ENCODE data around the gene ADAM8. TPM values are rescaled to one million over a fixed set of nuclear protein-coding genes. Genes with fewer than 3 reads are reported as not detected.

ADAM8 gene
- total and polyA plus RNA-seq, 2 of the 4 experiments (the other 2 are of a cell fraction), result under 0.01 to 0.74 TPM

DNA sequence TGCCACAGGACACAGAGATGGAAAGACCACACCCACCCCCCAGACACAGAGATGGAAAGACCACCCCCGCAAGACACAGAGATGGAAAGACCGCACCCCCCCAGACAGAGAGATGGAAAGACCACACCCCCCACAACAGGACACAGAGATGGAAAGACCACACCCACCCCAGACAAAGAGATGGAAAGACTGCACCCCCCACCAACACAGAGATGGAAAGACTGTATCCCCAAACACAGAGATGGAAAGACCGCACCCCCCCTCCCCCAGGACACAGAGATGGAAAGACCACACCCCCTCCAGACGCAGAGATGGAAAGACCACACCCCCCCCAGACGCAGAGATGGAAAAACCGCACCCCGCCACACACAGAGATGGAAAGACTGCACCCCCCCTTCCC is 40.1 kb upstream of the ADAM8 start:
- Histone ChIP-seq H3K14ac (replicated peaks; ENCODE audit: low read depth, low read length) (no peak overlapping the region), H3K9me1 (ENCODE audit: insufficient read depth, low read length) (peaks cover 3% of the 10 kb centered on the region; the same call in 1 of the 2 replicates), H3K79me1 (ENCODE audit: low read depth in 1 of 2, low read length in 2 of 2) (no peaks in the 10 kb centered on the region), H2AK9ac (replicated peaks; ENCODE audit: low read depth, low read length, poor library complexity) (no peak overlapping the region), H4K8ac (ENCODE audit: low read depth in 2 of 2, low read length in 2 of 2) (no peak overlapping the region), H3K4me2 (ENCODE audit: low read depth, low read length) (no peak overlapping the region), H2BK5ac (ENCODE audit: low read depth, low read length, poor library complexity, severe bottlenecking) (no peak overlapping the region), H3K4me3 (ENCODE audit: insufficient read depth, low read depth, low read length) (no peak overlapping the region), H3K4me1 (ENCODE audit: control insufficient read depth, insufficient read depth, low read length) (no peaks in the 10 kb centered on the region), H3K36me3 (ENCODE audit: control insufficient read depth, insufficient read depth, low read length) (peaks cover 8% of the 10 kb centered on the region; the same call in 1 of the 2 replicates), H3K4ac (ENCODE audit: low read depth, low read length) (no peak overlapping the region), H4K20me1 (ENCODE audit: insufficient read depth, low read length) (no peaks in the 10 kb centered on the region), H3K56ac (ENCODE audit: extremely low read depth, insufficient read depth, low read length) (no peak overlapping the region), H2BK120ac (ENCODE audit: low read depth, low read length) (no peak overlapping the region), H4K5ac (ENCODE audit: low read depth, low read length) (no peak overlapping the region), H2AK5ac (ENCODE audit: low read depth, low read length) (no peak overlapping the region), H3K27ac (ENCODE audit: insufficient read depth, low read length) (no peak overlapping the region), H2BK20ac (ENCODE audit: low read depth, low read length) (no peak overlapping the region), H4K91ac (ENCODE audit: insufficient read depth, low read depth, low read length) (no peak overlapping the region), H3K9me3 (ENCODE audit: control insufficient read depth, insufficient read depth, low read length) (no peaks in the 10 kb centered on the region), H2AFZ (replicated peaks; ENCODE audit: low read length, poor library complexity) (no peak overlapping the region), H3K18ac (ENCODE audit: low read depth, low read length) (no peak overlapping the region), H3K27me3 (ENCODE audit: control insufficient read depth, insufficient read depth, low read length) (no peaks in the 10 kb centered on the region; the same call in 1 of the 2 replicates), H3K23ac (ENCODE audit: low read depth, low read length) (no peak overlapping the region), H3K9ac (ENCODE audit: low read depth, low read length) (no peak overlapping the region), H2BK15ac (ENCODE audit: low read depth, low read length) (no peak overlapping the region)
- POLR2A ChIA-PET (ENCODE audit: unreplicated experiment), result no interaction called here
- CTCF ChIA-PET, result no interaction called here
- in situ Hi-C loops (cut with MboI; ENCODE audit: low sequenced_read_pairs) (no loop called here), intact Hi-C loops (cut with micrococcal nuclease) (no loop called here), dilution Hi-C loops (cut with HindIII; ENCODE audit: low sequenced_read_pairs, unreplicated experiment) (no loop called here)
- TF ChIP-seq CTCF (conservative IDR thresholded peaks at IDR 0.05; ENCODE audit: low read depth, low read length), result no peak
- no peak for TF ChIP-seq FOS (IDR thresholded peaks at IDR 0.05; ENCODE audit: low read depth, low read length)
- ATAC-seq (ENCODE audit: low read depth) (no peak), DNase-seq (no peak)
- no TSS peak for BruUV-seq (replicated peaks)
- WGBS, 2 experiments (ENCODE audit: extremely low coverage in 2 of 2, insufficient read length in 1 of 2), result no CpG with 5 or more reads among the region's 7 CpGs
